Stimulated activated memory B cell treated with anti-CD40 and anti-IgM and Interleukin-4, amounts not matched to agents 10 μg/mL and 1 μg/mL and 100 μg/mL, for 72 hours (primary cell): Measurements from ENCODE around the gene BCAP29.

ENCODE experiments used
- ATAC-seq: fragments of 150-1000 bp; cut with Tn5 transposase; 2 replicates; pipeline ENCODE4 v1.10.0; 2021
- H3K27ac Mint-ChIP-seq: one replicate; pipeline ENCODE4 v1.8.0; 2022; ENCODE audit warnings: mild to moderate bottlenecking, mixed read lengths
- H3K27me3 Mint-ChIP-seq: one replicate; pipeline ENCODE4 v1.8.0; 2022; ENCODE audit warnings: mixed read lengths
- H3K36me3 Mint-ChIP-seq: one replicate; pipeline ENCODE4 v1.8.0; 2022; ENCODE audit warnings: mixed read lengths
- H3K4me1 Mint-ChIP-seq: one replicate; pipeline ENCODE4 v1.8.0; 2022; ENCODE audit warnings: mixed read lengths
- H3K4me3 Mint-ChIP-seq: one replicate; pipeline ENCODE4 v1.8.0; 2022; ENCODE audit warnings: mild to moderate bottlenecking, moderate library complexity, mixed read lengths
- H3K9me3 Mint-ChIP-seq: one replicate; pipeline ENCODE4 v1.8.0; 2022; ENCODE audit warnings: mixed read lengths

BCAP29 gene

DNA sequence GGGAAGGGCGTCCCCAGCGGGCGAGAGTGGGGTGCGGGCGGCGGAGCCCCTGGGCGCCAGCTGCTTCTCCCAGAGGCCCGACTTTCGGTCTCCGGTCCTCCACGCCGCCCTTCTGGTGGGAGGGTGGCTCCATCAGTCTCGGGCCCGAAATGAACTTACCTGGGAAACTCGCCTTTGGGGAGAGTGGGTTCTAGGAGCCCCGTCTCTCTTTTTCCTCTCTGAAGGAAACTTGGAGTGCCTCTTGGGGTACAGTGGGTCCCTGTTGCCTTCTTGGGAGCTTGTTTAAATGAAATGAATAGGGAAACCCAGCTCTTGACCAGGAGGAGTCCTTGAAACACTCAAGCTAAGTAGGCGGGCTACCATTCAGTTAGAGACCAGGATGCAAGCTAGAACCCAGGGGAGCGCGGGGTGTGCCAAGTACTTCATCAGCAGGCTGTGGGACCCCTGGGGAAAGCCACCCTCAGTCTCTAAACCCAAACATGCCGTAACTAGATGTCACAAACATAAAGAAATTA is 81.9 kb downstream of the BCAP29 start:
- Mint-ChIP-seq H3K9me3 (no peaks in the 10 kb centered on the region), H3K27ac (peak overlapping the region; percentile 18)
- no peak for ATAC-seq

DNA sequence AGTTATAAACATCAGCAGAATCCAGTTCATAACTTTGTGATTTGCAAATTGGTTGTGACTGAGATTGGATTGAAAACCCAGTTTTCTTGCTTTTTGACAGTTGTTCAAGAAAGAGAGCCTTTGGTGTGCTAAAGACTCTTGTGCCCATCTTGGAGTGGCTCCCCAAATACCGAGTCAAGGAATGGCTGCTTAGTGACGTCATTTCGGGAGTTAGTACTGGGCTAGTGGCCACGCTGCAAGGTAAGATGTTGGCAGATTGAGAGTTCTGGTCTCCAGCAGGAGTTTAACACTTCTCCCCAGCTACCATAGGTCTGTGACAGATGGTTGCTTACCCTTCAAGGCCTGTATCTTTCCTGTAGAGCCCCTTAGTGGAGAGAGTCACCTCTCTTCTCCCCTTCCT is 83.2 kb downstream of the BCAP29 start:
- Mint-ChIP-seq H3K9me3 (no peaks in the 10 kb centered on the region), H3K4me3 (no peak overlapping the region), H3K36me3 (no peaks in the 10 kb centered on the region), H3K27me3 (no peaks in the 10 kb centered on the region), H3K27ac (no peak overlapping the region), H3K4me1 (peaks cover 38% of the 10 kb centered on the region)
- ATAC-seq = no peak

More for the DNA sequence above, 81.9 kb downstream of the BCAP29 start:
- Mint-ChIP-seq H3K27me3 (no peaks in the 10 kb centered on the region), H3K4me1 (peaks cover 38% of the 10 kb centered on the region), H3K4me3 (peak overlapping the region; percentile 91), H3K36me3 (no peaks in the 10 kb centered on the region)

DNA sequence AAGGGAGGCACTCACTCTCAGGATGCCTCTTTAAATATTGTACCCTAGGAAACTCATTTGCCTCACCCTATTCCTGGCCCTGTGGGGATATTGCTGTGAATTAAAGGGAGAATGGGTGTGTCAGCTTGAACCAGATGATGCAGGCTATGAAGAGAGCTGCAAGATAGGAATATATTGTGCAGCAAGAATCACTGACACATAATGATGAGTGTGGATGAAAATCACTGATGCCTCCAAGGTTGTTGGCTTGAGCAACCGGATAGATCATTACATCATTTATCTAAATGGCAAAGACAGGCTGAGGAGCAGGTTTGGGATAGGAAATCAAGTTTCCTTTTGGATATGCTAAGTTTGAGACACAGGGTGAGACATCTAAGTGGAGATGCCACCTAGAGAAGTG is 86.7 kb downstream of the BCAP29 start:
- Mint-ChIP-seq H3K4me1 (peaks cover 15% of the 10 kb centered on the region), H3K4me3 (no peak overlapping the region), H3K9me3 (no peaks in the 10 kb centered on the region), H3K36me3 (no peaks in the 10 kb centered on the region), H3K27ac (no peak overlapping the region), H3K27me3 (no peaks in the 10 kb centered on the region)
- ATAC-seq = no peak

DNA sequence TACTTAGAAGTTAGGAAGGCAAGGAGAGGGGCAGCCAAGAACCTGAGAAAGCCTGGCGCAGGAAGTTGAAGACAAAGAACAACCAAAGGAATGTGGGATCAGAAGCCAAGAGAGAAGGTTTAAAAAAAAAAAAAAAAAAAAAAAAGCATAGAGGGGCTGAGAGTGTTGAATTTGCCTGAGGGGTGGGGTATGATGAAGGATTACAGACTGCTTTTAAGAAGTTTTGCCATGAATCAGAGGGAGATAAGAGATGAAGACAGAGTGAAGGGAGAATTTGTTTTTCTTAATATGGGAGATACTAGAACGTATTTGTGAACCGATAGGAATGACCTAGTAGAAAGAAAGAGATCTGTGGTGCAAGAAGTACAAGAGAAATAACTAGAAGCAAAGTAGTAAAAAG is 87.3 kb downstream of the BCAP29 start:
- H3K27me3 Mint-ChIP-seq = no peaks in the 10 kb centered on the region
- peaks cover 10% of the 10 kb centered on the region for H3K4me1 Mint-ChIP-seq
- H3K9me3 Mint-ChIP-seq = no peaks in the 10 kb centered on the region
- H3K27ac Mint-ChIP-seq = no peak overlapping the region
- H3K36me3 Mint-ChIP-seq = no peaks in the 10 kb centered on the region
- H3K4me3 Mint-ChIP-seq = no peak overlapping the region
- ATAC-seq = no peak

GRCh38 chr7:107668296-107668695 is 88.2 kb downstream of the BCAP29 start:
- Mint-ChIP-seq H3K4me3 (no peak overlapping the region), H3K36me3 (no peaks in the 10 kb centered on the region), H3K9me3 (no peaks in the 10 kb centered on the region), H3K27ac (no peak overlapping the region), H3K27me3 (no peaks in the 10 kb centered on the region), H3K4me1 (peaks cover 9% of the 10 kb centered on the region)
- ATAC-seq = no peak
